HG03045 (cell line): Measurements from ENCODE around the gene HBP1.
A peak's percentile ranks its signal among the peaks of the same experiment; 100 is the strongest.
"Not testable (repeated sequence)": the region's sequence is repeated elsewhere in the genome, so short reads cannot be mapped to it uniquely, and the experiment has no call there.

Experiments
- ATAC-seq: cut with Tn5 transposase; IDR thresholded peaks from one replicate; pipeline ENCODE4 v1.9.1; 2021; ENCODE audit warnings: mild to moderate bottlenecking, moderate library complexity; ENCODE audit not compliant: unreplicated experiment

The HBP1 gene

GRCh38 chr7:107168233-107169119 lies at the start of gene HBP1:
Gene HBP1, plus strand, starts transcription at chr7:107169003. Its CDS starts 10,891 bp downstream, at chr7:107179894.
- peak; percentile 89 for ATAC-seq

- no peak for ATAC-seq
Measured at GRCh38 chr7:107119376-107120105, 49.3 kb upstream of the HBP1 start.

GRCh38 chr7:107122486-107122911 lies 46.3 kb upstream of the HBP1 start:
- ATAC-seq = no peak

- no peak for ATAC-seq
Measured at GRCh38 chr7:107123392-107123791, 45.4 kb upstream of the HBP1 start.

GRCh38 chr7:107125475-107125874 lies 43.3 kb upstream of the HBP1 start:
- ATAC-seq = no peak

GRCh38 chr7:107128217-107128616 lies 40.6 kb upstream of the HBP1 start:
- ATAC-seq = no peak

GRCh38 chr7:107128748-107129147 lies 40.1 kb upstream of the HBP1 start:
- no peak for ATAC-seq

GRCh38 chr7:107130487-107131220 lies 38.1 kb upstream of the HBP1 start:
- ATAC-seq = no peak

- no peak for ATAC-seq
Measured at GRCh38 chr7:107133396-107133795, 35.4 kb upstream of the HBP1 start.

- ATAC-seq = no peak
Measured at GRCh38 chr7:107138696-107139420, 29.9 kb upstream of the HBP1 start.

GRCh38 chr7:107143875-107144274 lies 24.9 kb upstream of the HBP1 start:
- ATAC-seq = not testable (repeated sequence)

GRCh38 chr7:107145067-107145838 lies 23.6 kb upstream of the HBP1 start:
- no peak for ATAC-seq

GRCh38 chr7:107147464-107148393 lies 21.1 kb upstream of the HBP1 start:
- ATAC-seq = no peak

- no peak for ATAC-seq
Measured at GRCh38 chr7:107148721-107149120, 20.1 kb upstream of the HBP1 start.

GRCh38 chr7:107149863-107150262 lies 18.9 kb upstream of the HBP1 start:
- no peak for ATAC-seq

GRCh38 chr7:107150375-107151073 lies 18.3 kb upstream of the HBP1 start:
- ATAC-seq = no peak

- no peak for ATAC-seq
Measured at GRCh38 chr7:107151538-107151937, 17.3 kb upstream of the HBP1 start.

GRCh38 chr7:107152011-107152410 lies 16.8 kb upstream of the HBP1 start:
- no peak for ATAC-seq
